ENCODE results near the gene SLC38A3.
"Not testable (repeated sequence)": the region's sequence is repeated elsewhere in the genome, so short reads cannot be mapped to it uniquely, and the experiment has no call there.

The SLC38A3 gene

DNA sequence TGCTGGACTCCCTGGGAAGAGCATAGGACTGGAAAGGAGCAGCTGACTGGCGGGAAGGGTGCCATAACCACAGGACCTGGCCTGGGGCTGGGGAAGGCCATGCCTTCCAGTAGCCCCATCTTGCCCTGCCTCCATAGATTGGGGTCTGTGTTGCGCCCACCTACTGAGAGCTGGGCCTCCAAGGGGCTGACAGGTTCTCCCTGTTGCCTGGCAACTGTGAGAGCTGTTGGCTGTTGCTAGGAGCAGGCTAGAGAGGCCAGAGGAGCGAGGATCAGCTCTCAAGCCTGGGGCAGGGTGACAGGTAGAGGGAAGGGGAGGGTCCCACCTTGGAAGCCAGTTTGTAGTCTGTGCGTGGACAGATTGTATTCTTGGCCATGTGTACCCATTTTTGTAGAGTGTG is 28.1 kb downstream of the SLC38A3 start:
- DNase-seq (ENCODE audit: low spot score) = peak; percentile 76

DNA sequence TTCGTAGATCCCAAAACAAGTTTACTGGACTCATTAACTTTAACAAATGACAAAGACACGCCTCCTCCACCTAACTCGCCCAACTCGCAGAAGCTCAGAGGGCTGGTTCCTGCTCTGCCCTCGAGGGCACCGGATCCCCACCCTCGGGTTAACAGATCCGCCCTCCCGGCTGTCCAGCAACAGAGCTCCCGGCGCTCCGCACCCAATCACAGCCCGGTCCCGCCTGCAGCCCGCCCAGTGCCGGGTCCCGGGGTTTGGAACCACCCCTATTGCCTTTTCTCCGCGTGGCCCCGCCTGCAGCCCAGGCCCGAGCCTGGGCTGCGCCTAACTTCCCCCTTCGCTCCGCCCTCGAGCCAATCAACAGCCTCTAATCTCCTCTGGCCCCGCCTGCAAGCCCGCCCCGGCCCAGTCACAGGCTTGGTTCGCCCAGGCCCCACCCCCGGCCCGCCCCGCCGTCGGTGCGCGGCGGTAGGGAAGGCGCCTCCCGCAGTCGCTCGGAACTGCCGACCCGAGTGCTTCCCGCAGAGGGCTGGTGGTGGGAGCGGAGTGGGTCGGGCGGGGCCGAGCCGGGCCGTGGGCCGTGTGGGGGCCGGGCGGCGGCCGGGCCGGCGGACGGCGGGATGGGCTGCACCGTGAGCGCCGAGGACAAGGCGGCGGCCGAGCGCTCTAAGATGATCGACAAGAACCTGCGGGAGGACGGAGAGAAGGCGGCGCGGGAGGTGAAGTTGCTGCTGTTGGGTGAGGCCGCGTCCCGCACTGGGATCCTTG is 30.8 kb downstream of the SLC38A3 start, which contains the start of gene GNAI2:
Gene GNAI2 (plus strand): TSS at position 489 of the 768 bp plus-strand sequence. CDS start 132 bp downstream, at position 621.
- DNase-seq (ENCODE audit: low spot score) = peak; percentile 99

DNA sequence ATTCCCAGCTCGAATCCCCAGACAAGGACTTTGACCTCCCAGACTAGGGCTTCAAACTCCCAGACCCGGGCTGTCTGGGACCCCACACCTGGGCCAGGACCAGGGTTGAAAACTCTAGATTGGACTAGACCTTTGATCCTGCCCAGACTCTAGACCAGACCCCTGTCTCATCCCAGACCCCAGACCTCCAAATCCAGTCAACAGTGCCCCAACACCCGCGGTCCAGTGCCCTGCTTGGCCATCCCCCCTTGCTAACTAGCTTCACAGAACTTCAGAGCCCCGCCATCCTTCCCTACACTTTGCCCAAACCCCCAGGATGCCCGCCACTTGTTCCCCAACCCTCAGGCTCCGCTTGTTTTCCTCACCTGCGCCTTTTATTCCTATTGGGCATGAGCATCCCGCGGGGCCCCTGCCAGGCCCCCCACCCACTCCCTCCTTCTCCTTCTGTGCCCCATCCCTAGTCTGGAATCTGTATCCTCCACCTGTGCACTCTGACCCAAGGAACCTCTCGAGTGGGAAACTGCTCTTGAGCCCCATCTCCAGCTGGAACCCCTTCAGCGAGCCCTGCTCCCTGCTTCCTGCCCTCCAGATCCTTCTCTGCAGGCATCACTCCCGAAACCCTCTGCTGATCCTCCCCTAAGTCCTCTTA is 31.5 kb downstream of the SLC38A3 start:
- no peak for DNase-seq (ENCODE audit: low spot score)

DNA sequence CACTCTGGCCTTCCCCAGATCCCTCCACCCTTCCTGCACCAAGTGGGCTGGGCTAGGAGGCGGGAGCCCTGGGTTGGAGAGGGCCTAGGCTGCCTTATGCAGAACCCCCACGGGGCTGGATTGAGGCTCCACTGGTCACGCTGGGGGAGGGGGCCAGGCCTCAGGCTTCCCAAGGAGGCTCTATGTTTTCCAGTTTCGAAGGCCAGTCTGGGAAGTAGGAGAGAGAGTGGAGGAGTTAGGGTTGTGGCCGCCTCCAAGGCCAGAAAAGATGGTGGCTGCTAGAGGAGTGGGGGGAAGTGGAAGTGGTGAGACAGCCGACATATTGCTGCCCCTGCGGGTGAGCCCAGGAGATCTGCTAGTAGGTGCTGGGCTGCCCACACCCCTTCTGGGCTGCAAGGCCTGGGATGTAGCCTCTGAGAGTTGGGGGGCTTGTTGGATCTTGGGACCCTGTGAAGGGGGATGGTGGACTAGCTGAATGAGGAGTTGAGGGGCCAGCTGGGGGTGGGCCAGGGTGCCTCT is 32.1 kb downstream of the SLC38A3 start:
- no peak for DNase-seq (ENCODE audit: low spot score)

DNA sequence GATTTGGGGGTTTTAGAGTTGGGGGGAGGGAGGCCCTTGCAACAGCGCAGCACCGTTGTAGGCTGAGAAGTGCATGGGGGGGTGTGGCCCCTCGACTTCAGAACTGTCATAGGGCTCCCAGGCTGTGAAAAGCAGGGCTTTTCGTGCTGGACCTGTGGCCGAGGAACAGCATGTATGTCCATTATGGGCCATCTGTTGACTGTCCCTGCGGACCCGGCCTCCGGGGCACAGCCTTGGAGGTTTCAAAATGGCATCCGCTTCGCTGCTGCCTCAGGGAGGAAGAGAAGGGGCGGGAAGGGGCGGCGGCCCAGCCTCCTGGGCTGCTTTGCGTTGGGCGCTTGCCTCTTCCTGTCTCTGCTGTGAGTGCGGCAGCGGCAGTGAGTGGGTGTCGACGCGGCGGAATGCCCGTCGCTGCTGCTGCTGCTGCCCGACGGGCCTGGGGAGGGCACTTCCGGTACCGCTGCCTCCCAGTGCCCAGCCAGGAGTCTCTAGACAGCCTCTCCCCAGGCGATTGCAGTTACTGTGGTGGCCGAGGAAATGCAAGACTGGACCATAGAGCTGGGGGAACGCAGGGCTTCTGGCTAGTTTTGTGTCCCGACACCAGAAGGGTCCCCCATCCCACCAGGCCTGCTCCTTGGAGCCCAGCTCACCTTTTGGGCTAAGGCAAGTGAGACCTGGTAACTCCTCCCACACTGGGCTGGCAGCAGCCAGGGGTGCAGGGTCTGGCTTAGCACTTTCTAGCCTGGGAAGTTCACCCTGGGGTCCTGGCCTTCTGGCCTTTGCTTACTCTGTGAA is 32.9 kb downstream of the SLC38A3 start:
- DNase-seq (ENCODE audit: low spot score) = peak; percentile 73

DNA sequence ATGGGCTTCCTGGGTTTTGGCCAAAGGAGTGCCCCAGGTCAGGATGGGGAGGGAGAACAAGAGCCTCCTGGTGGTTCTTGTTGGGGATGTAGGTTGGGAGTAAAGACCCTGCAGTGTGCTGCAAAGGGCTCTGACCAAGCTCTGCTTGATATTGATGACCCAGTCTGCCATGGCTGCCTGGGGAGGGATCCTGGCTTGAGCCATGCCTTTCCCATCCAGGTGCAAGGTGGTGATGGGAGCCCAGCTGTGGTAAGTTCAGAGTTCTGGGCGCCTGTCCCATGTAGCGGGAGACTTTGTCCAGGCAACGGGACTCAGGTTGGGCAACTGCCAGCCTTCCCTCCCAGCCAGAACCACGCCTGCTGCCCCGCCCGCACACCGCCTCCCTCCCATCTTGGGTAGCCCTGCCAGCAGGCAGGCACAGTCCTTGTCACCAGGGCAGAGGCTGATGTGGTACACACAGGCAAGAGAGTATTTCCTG is 33.5 kb downstream of the SLC38A3 start:
- DNase-seq (ENCODE audit: low spot score) = no peak

DNA sequence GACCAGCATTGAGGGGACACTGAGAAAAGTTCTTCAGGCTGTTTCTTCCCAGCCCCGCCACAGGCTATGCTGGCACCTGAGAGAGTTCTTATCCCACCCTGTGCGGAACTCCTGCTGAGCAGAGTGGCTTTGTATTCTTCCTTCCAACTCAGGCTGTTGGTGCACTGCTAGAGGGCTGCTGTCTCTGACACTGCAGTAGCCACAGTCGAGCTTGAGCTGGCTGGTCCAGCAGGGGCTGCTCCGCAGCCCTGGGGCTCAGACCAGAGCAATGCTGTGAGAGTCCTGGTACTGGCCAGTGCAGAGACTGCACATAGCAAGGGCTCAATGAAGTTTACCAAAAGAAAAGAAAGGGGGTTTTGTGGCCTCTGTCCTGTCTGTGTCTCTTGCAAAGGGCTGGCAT is 34.6 kb downstream of the SLC38A3 start:
- no peak for DNase-seq (ENCODE audit: low spot score)

DNA sequence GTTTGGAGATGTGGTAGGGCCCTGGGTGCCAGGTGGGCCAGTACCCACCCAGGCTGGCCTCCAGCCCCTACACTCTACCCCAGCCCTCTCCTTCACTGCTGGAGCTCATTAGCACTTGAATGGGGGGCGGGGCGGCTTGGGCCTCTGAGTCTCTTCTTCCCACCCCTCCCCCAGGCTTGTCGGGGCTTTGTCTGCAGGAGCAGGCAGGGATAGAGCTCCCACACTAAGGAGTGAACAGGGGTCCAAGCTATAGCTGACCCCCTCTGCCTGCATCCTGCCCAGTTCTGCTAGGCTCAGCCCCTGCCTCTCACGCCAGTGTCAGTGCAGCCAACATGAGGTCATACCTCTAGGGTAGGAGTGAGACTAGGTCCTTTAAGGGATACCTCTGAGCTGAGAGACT is 36.1 kb downstream of the SLC38A3 start:
- DNase-seq (ENCODE audit: low spot score) = peak; percentile 91

DNA sequence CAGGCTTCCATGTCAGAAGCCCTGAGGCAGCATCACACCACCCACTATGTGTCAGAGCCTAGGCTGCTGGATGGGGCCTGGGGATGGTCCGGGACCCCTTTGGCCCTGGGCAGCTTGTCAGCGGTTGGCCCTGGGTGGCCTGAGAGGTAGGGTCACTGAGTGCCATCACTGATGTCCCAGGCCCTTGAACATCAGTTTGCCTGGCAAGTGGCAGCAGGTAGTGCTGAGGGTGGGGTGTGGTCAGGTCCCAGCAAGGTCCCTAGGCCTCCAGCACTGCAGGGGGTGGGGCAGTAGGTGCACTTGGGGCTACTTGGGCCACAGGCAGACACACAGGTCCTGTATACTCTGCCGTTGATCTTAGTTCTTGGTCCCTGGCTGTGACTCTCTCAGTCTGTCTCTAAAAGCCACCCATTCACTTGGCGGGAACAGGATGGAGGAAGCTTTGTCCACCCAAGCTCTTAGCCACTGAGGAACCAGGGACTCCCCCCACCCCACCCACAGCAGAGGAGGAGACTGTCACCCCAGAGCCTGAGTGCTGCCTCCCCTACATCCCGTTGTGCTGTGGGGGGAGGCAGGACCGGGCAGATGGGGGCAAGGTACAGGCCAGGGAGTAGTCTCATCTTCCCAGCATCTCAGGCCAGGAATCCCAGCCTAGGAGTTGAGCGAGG is 36.8 kb downstream of the SLC38A3 start:
- DNase-seq (ENCODE audit: low spot score) = no peak

DNA sequence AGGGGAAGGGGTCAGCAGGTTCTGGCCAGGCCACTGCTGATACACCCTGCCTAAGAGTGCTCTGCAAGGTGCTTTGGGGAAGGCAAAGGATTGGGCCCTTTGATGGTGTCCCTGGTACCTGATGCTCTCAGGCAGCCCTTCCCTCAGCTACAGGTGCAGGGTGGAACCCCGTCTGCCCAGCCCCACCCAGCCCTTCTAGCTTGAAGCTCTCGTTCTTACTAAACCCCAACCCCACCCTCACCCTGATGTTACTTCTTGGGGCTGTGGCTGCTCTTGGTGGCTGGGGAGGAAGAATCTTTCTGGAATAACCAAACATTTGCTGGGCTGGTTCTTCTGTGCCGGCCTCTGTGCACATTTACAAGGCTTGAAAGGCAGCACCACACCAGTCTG is 37.3 kb downstream of the SLC38A3 start:
- DNase-seq (ENCODE audit: low spot score) = no peak

DNA sequence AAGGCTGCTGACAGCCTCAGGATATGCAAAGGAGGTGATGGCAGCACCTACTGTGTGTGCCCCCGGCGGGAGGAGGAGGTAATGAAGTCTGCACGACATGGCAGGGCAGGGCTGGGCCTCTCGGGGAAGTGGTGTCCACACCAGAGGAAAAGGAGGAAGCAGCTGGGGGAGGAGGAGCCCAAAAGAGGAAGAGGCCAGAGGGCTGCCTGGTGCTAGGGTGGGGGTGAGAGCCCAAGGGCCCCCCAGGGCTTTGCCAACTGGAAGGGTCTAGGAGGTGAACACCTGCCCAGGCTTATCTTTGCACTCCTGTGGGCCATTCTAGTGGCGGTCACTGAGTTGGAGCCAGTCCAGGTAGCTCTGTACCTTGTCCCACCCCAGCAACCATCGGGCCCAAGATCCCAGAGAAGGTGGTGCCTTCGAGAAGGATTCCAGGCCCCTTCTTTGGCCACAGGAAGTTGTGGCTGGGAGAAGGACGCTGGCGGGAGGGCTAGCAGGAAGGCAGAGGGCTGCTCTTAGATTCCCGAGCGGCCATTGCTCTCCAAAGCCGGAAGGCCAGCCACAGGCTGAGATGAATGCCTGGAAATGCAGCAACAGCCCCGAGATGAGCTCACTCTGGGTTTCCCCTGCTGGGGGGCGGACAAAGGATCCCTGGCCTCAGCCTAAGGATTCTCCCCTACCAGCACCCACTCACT is 37.9 kb downstream of the SLC38A3 start:
- DNase-seq (ENCODE audit: low spot score) = peak; percentile 52

DNA sequence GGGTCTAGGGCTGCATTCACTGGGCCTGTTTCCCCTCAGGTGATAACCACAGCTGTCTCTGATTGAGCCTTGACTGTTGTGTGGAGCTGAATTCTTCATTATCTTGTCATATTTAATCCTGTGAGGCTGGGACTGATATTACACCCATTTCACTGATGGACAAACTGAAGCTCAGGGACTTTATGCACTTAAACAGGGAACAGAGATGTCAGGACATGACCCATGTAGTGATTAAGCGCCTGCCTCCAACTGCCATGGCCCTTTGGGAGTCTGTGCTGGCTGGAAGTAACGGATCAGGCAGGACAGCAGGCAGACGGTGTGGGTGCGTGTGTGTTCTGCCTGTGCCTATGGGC is 38.4 kb downstream of the SLC38A3 start:
- DNase-seq (ENCODE audit: low spot score) = no peak

DNA sequence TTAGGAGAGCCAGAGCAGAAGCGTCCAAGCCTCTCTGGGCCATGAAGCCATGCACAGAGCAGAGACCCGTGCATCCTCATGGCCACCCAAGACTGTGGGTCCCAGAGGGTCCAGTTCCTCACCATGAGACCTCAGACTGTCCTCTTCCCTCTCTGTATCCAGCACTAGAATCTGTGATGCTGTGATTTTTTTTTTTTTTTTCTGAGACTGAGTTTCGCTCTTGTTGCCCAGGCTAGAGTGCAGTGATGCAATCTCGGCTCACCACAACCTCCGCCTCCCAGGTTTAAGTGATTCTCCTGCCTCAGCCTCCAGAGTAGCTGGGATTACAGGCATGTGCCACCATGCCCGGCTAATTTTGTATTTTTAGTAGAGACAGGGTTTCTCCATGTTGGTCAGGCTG is 39.7 kb downstream of the SLC38A3 start:
- not testable (repeated sequence) for DNase-seq (ENCODE audit: low spot score)

DNA sequence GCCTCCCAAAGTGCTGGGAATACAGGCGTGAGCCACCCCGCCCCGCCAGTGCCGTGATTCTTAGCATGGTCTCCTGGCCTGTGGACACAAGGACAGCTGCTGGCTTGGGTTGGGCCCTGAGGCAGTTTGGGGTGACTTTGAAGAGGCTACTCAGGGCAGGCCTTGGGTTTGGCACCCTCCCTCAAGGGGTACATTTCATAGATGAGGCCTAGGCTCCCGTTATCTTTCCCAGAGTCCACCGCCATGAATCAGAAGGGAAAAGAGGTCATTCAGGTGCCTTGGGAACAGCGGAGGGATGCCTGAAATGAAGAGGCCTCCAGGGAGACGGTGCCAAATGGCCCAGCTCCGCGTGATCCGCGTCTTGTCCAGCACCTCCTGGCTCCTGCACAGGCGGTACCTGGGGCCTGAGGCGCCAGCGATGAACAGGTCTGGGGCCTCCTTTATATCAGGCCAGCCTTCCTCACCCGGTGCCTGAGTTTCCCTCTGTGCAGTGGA is 40.2 kb downstream of the SLC38A3 start:
- DNase-seq (ENCODE audit: low spot score) = no peak

DNA sequence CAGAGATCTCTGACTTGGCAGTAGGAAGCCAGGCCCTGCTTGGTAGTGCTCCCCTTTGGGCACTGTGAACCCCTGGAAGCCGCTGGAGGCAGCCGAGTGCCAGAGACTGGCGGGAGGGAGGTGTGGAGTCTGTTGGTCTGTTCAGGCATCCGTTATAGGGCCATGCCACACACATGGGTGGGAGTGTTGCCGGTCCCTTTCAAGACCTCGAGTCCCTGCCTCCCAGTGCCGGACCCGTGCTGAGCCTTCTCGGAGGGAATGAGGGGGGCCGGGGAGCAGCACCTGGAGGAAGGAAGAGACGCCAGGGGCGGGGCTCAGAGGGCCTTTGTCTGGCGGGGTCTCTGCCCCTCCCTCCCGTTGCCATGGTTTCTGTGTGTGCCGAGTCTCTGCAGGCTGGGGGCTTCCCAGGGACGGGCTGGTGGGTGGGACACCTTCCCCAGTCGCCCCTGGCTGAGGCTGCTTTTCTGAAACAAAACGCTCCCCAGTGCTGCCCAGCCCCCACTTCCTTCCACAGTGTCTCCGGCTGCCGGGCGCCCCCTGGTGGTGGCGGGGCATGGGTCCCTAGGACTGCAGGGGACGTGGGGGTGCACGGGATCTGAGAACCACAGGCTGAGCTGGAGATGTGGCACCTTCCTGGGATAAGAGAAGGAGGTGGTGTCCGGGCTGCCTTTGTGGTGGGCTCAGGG is 40.9 kb downstream of the SLC38A3 start:
- DNase-seq (ENCODE audit: low spot score) = peak; percentile 97

DNA sequence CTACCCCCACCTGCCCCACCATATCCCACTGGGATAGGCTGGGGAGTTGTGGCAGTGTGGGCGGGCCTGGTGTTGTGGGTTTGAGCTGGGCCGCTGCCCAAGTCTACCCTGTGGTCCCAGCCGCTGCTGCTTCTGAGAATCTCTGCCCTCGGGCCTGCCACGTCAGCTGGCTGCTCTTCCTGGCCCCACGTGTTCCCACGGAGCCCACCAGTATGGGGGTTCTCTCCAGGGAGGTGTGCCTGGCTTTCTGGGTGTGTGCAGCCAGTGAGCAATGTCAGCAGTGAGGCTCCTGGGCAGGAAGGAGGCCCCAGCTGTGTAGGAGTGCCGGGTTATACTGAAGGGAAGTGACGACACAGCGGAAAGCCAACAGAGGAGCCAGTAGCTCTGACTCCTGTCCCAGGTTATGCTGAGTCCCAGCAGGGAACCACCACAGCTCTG is 41.5 kb downstream of the SLC38A3 start:
- DNase-seq (ENCODE audit: low spot score) = no peak

DNA sequence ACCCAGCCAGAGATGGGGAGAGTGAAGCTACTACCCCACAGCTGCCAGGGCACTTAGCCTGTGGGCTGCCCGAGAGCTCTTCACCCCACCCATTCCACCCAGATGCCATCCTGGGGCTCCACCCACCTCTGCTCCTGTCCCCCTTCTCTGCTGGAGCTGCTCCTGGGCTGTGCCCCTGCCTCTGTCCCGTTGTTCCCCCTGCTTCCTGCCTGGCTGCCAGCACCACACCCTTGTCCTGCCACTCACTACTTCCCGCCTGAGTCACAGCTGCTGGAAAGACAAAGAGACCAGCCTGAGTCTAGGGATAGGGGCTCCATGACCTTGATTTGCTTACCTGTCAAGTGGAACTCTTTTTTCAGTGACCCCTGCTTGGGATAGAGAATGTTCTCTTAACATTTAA is 43.3 kb downstream of the SLC38A3 start:
- DNase-seq (ENCODE audit: low spot score) = no peak

DNA sequence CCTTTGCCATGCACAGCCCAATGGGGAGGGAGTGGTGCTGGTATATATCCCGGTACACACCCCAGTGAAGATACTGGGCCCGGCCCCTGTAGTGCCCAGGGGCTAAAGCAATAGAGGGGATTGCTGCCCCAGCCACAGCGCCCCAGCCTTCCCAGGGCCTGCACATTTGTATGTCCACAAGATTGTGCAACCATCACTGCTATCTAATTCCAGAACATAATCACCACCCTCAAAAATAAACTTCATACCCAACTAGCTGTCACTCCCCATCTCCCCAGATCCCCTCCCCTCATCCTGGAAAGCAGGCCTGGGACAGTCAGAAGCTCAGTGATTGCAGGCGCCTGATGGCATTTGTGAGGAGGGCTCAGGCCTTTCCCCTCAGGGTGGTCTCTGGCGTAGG is 44.4 kb downstream of the SLC38A3 start:
- DNase-seq (ENCODE audit: low spot score) = no peak

DNA sequence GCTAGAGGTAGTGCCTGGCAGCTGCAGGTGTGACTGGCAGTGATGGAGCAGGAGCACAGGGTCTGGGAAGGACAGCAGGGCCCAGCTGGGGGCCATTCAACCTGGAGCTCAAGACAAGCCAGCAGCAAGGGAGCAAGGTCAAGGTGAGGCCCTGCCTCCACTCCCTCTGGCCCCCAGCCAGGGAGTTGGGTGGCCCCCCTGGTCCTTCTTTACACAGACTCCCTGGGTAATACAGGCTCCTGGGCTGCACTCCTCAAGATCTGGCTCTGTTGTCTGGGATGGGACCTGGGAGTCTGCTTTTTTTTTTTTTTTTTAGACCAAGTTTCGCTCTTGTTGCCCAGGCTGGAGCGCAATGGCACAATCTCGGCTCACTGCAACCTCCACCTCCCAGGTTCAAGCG is 45.4 kb downstream of the SLC38A3 start:
- no peak for DNase-seq (ENCODE audit: low spot score)

DNA sequence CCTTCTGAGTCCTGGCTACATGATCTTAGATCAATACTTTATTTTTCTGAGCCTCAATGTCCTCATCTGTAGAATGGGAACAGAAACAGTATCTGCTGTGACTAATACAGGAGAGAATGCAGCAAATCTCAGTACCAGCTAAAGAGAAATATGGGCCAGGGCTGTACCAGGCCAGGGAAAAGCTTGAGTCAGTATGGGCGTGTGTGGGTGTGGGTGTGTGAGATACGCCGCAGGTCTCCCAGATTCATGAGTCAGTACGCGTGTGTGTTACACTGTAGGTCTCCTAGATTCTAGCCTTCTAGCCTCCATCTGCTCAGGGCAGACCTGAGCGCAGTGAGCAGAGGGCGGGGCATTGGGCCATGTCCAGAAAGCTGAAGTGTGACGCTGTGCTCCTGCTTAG is 46.1 kb downstream of the SLC38A3 start:
- DNase-seq (ENCODE audit: low spot score) = no peak
